ENCODE measurements around the gene CCDC60.
A peak's percentile ranks its signal among the peaks of the same experiment; 100 is the strongest.

The CCDC60 gene

DNA sequence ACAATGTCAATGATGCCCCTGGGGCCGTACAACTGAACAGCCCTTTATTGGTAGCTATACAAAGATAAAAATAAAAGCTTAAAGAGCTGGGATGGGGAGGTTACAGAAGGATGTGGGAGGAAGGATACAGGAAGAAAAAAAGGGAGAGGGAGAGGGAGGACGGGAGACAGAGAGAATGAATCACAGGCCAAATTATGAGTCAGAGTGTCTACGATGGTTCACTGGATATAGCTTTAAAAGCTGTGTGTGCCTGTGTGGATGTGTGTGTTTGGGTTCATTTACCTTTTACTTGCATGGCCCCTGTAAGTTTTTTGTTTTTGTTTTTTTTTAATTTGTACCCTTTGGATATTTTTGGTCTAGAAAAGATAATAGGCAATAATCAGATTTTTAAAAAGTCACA lies 111.9 kb downstream of the CCDC60 start:
- peak; percentile 30 for DNase-seq (ENCODE audit: low spot score)

DNA sequence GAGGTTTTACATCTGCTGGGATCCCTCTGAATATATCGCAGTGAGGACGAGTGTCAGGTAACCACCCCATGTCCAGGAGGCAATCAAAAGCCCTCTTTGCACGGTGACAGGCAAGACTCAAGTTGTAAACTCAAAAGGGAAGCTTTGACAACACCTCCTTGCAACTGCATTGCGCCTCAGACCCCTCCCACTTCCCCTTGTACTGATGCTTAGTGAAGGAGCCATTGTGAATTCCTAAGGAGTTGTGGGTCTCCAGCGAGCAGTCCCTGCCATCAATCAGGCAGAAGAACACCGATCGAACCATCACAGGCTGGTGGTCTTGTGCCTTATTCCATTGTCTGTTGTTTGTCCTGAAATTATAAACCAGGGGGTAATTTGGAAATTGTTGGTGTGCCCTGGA lies 112.6 kb downstream of the CCDC60 start:
- no peak for DNase-seq (ENCODE audit: low spot score)

DNA sequence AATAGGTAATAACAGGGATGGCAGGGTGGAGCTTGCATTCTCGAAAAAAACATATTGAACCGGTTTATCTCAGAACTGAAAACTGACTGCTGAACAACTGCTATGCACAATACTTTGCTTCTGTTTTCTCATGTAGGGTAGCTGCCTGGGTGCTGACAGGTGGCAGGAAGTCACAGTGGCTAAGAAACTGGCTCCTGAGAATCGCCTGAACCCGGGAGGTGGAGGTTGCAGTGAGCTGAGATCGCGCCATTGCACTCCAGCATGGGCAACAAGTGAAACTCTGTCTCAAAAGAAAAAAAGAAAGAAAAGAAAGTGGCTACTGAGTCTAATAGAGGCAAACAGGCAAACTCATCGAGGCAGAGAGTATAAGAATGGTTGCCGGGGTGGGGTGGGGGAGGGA lies 113.1 kb downstream of the CCDC60 start:
- no peak for DNase-seq (ENCODE audit: low spot score)

DNA sequence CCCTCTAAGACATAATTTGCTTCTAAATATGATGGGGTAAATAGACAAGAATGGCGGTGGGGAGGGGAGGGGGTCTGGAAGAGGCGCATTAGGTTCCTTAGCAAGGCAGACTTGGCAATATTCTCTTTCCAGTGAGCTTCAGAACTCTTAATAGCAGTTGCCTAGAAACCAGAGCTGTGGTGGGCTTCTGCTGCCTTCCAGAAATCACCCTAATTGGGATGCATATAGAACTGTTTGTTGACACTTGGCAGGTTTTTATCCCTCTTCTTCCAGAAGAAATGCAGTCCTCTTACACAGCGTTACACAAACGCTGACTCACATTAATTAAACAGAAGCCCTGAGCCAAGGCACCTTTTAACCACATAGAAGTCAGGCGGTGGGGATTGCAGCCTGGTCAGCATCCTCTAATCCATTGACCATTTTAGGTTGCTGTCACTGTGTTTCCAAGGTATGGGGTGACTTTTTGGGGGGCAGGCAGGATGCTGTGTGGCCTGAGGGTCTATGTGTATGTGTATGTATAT lies 114.1 kb downstream of the CCDC60 start:
- DNase-seq (ENCODE audit: low spot score) = no peak

DNA sequence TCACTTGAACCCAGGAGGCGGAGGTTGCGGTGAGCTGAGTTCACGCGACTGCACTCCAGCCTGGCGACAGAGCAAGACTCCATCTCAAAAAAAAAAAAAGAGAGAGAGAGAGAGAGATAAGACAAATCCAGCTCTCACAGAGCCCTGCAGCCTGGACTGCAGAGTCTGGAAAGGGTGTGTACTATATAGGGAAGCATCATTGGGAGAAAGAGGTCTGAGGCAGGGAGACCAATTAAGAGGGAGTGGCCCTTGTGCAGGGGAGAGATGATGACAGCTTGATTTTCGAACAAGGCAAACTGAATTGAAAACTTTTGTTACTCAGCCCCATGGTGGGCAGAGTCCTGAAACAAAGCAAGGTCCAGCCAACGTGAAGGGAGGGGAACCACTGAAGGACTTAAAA lies 116.2 kb downstream of the CCDC60 start:
- DNase-seq (ENCODE audit: low spot score) = no peak

DNA sequence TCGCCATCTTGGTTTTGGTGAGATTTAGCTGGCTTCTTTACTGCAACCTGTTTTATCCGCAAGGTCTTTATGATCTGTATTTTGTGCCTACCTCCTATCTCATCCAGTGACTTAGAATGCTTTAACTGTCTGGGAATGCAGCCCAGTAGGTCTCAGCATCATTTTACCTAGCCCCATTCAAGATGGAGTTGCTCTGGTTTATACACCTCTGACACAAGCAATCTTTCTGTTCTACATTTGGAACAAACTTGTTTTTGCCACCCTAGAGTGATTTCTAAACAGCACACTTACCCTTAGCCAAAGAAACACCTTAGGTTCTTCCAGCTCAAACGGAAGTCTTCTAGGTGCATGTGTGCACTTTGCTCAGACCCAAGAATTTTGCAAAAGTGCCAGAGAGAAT lies 122.3 kb downstream of the CCDC60 start:
- no peak for DNase-seq (ENCODE audit: low spot score)

DNA sequence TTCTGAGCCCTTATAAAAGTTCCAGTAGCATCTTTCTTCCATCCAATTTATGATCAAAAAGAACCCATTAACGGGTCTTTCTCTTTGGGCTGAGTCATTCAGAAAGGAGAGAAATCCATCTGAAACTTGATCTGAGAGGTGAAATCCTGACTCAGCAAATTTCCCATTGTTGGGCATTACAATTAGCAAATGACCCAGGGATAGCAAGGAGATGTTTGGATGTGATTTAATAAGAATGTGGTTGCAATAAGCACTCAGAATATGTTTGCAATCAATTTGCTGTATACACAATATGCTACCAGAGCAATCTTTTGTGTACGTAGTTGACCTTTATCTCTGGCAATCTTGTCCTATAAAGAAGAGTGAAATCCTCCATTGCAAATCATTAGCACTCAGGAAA lies 122.7 kb downstream of the CCDC60 start:
- DNase-seq (ENCODE audit: low spot score) = no peak

DNA sequence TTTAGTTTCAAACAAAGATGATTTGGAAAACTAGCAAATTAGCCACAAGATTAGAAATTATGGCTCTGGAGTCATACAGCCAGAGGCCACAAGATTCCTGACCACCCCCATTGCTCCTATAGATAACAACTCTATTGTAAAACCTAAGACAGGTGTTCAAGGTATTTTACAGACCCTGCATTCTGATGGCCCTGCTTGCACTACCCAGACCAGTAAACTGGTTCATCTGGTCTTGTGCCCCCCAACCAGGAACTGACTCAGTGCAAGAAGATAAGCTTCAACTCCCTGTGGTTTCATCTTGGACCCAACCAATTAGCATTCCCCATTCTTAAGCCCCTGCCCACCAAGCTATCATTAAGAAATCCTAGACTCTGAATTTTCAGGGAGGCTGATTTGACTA lies 125.0 kb downstream of the CCDC60 start:
- DNase-seq (ENCODE audit: low spot score) = no peak

DNA sequence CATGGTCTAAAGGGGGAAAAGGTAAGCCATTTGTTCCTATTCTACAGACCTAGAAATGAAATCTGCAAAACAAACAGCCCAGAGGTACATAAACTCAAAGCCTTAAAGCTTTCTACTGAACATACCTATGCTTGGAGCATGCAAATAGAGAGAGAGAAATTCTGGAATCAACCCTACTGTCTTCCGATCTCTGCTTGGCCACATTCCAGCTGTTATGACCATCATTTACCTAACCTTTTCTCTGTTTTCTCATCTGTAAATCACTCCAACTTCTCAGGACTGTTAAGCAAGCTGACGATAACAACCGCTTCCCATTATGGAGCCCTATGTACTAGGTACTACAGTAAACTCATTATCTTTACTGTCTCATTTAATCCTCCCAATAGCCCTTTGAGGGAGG lies 126.3 kb downstream of the CCDC60 start:
- DNase-seq (ENCODE audit: low spot score) = no peak

DNA sequence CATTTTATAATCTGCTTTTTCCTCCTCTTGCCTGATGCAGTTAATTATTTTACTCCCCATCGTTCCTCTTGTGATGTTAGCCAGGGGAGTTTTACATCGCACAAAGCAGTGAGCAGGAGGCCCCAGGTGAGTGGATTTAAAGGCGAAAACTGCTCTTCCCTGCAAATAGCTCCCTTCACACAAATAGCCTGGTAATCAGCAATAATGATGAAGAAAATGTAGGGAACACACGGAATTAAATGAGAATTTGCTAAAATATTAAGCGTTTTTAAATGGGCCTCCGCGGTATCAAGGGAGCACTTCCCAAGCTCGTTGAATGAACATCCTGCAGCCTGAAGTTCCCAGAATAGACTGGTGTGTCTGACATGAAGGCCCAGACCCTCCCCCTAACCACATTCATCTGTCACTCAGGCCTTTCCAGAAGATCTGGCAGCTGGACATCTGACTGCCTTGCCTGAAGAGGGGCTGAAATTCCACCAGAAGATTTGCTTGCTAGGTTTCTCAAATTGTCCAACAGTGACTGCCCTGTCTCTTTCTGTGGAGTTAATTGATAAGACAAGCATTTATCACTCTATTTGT lies 127.2 kb downstream of the CCDC60 start:
- DNase-seq (ENCODE audit: low spot score) = no peak

DNA sequence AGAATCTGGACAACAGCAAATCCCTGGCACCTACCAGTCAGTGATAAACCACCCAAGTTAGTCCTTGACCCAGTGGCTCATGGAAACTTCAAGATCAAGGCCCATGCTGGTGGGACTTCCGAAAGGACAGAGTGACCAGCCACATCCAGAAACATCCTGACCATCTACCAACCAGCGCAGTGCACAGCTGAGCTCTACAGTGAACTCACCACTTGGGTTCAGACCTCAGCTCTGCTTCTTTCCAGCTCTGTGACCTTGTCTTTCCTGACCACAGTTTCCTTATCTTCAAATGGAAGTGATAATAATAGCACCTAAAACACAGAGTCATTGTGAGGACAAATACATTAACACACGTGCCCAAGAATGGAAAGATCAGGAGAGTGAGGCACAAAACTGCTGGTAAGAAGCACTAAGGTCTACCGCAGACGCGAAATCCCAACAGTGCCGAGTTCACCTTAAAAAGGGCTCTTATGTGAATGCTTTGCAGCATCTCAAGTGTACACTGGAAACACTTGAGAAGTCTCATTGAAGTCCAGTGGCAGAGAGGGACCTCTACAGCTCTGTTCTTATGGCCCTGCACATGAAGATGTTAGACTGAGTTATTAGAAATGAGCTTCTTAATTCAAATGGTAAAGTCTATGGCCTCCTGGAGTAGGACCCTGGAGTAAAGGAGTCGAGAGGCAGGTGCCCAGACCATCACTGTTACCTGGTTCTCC lies 128.8 kb downstream of the CCDC60 start:
- DNase-seq (ENCODE audit: low spot score) = no peak

DNA sequence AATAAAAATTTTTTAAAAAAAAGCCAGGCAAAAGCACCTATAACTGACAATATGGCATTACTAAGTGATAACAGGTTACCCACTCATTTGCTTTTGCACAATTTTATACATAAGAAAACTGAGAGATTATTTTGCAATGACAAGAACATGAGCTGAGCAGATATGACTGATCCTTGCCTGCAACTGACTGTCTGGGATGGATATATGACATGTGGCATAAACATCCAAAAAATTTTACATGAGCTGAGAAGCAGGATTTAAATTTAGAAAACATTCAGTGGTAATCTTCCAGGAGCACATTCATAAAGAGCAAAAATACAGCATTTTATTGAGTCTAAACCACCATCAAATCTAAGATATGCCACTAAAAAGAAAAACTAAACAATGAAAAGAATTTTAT lies 133.8 kb downstream of the CCDC60 start:
- DNase-seq (ENCODE audit: low spot score) = no peak

DNA sequence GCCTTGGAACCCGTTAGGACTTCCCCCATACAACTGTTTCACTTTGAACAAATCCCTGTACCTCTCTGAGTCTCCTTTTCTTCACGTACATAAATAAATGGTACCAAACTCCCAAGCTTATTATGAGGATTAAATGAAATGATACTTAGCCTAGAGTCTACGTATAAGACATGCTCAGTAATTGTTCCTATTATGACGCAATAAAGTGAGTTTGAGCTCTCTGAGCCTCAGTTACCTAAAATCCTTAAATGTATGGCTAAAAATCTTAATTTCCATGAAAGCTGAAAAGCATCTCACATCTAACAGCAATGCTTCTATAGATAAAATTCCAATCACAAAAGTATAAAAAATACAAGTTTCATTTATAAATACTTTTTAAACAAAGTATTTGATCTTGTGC lies 141.1 kb downstream of the CCDC60 start:
- DNase-seq (ENCODE audit: low spot score) = no peak

DNA sequence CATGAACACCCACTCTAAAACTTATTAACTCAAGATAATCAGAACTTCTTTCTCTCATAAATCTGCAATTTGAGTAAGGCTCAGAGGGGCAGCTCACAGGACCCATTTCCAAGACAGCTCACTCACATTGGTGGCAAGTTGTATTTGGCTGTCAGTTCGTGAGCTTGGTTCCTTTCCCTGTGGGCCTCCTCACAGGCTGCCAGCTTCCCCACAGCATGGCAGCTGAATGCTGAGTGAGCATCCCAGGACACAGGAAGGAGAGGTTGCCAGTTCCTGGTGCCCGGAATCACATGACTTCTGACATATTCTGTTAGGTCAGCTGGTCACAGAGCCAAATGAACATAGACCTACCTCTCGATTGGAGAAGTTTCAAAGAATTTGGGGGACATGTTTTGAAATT lies 142.4 kb downstream of the CCDC60 start:
- DNase-seq (ENCODE audit: low spot score) = no peak

DNA sequence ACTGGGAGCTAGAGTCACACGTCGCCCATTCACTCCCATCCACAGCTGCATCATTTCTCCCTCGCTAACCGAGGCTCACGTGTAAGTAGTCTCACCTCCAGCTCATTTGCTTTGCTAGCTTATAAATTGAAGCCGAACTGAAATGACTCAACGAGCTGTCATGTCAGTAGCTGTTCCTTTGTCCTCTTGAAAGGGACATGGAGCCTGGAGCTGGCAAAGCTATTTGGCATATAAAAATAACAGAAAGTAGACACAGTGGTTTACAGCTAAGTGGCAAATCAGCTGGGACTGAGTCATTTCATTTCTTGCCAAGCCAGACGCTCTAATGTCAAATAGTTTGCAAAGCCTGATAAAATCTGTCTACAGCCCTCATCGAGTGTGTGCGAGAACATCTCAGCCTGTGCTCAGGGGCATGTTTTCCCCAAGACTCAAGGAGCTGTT lies 144.6 kb downstream of the CCDC60 start:
- DNase-seq (ENCODE audit: low spot score) = peak; percentile 45

DNA sequence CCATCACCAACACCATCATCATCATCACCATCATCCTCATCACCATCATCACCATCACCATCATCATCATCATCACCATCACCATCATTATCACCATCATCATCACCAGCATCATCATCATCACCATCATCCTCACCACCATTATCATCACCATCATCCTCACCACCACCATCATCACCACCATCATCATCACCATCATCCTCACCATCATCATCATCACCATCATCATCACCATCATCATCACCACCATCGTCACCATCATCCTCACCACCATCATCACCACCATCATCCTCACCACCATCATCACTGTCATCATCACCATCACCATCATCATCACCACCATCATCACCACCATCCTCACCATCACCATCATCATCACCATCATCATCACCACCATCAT lies 146.0 kb downstream of the CCDC60 start:
- DNase-seq (ENCODE audit: low spot score) = no peak

DNA sequence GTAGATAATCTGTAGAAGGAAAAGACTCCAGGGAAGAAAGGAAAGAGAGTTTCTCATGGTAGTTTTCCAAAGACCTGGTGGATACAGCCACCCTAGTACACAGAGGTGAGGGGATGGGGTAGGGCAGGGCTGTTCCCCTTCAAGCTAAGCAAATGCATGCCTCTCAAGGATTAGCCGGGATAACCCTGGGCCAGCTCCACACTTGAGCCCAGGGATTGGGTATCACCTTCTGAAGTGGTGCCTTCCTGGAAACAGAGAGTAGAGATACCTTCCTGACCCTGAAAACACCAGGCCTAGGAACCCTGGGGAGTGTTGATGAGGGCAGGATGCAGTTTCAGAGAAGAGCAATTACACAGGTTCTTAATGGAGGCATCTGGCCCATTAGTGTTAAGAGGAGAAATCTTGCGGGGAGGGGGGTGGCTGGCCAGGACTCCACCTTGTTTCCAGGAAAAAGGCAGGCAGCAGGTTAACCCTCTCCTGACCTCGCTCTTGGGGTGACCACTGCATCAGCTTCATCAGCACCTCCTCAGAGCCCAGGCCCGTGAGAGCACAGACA lies 152.1 kb downstream of the CCDC60 start:
- no peak for DNase-seq (ENCODE audit: low spot score)

DNA sequence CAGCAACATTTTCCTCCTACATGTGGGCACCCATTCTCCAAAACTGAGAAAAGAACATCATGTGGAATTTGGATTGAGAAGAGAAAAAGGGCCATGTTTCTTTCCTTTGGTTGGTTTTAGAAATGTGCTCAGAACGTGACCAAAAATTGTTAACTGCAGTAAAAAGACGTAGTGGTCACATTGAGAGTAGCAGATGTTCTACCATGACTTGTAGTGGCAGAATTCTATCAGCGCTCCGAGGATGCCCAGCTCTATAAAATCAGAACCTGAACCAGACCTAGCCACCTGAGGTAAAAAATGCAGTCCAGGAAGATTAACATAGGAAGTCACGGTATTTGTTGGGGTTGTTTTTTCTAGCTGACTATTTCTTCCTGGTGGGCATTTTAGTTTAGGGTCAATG lies 157.3 kb downstream of the CCDC60 start:
- DNase-seq (ENCODE audit: low spot score) = no peak

DNA sequence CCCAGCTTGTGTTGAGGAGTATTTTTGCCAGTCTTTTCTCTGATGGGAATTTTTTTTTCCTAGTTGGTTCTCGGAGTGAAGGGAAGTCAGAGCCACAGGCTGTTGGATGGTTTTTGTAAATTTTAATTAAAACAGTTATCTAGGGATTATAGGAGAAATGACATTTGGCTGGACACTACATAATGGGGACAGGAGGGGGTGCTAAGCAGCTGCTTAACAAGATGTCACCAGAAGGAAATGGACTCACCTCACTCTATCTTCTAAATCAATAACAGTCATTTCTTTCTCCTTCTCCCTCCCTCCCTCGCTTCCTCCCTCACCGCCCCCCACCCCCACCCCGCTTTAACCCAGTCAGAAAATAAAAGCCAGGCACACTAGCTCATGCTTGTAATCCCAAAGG lies 165.7 kb downstream of the CCDC60 start:
- no peak for DNase-seq (ENCODE audit: low spot score)

DNA sequence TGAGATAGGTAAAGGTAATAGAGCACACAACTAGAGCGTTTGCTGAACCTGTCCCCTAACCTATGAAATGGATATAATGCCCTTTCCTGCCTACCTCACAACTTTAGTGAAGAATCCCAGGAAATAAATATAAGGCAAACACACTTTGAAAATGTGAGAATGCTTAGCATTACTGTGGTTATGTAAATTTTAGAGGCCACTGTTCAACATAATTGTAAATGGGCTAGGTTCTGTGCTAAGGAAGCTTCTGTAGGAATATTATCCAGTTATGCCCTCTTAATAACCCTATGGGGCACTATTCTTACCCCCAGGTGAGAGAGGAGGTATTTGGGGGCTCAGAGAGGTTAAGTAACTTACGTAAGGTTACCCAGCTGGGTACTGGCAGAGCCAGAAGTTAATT lies 166.5 kb downstream of the CCDC60 start:
- no peak for DNase-seq (ENCODE audit: low spot score)

DNA sequence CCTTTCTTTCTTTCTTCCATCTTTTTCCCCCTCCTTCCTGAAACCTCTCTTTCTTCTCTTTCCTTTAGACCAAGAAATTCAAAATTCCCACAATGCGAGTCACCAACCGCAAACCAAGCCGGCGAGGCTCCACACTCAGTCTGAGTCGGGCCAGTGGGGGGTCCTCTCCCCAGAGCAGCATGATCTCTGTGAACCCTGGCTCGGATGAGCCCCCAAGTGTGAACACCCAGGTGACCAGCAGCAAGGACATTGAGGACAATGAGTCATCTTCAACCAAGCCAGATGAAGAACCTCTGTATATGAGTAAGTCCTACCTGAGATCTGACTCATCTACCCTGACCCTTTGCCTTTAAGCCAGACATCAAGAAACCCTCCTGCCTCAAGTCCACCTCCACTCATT lies 170.5 kb downstream of the CCDC60 start:
- no peak for DNase-seq (ENCODE audit: low spot score)

DNA sequence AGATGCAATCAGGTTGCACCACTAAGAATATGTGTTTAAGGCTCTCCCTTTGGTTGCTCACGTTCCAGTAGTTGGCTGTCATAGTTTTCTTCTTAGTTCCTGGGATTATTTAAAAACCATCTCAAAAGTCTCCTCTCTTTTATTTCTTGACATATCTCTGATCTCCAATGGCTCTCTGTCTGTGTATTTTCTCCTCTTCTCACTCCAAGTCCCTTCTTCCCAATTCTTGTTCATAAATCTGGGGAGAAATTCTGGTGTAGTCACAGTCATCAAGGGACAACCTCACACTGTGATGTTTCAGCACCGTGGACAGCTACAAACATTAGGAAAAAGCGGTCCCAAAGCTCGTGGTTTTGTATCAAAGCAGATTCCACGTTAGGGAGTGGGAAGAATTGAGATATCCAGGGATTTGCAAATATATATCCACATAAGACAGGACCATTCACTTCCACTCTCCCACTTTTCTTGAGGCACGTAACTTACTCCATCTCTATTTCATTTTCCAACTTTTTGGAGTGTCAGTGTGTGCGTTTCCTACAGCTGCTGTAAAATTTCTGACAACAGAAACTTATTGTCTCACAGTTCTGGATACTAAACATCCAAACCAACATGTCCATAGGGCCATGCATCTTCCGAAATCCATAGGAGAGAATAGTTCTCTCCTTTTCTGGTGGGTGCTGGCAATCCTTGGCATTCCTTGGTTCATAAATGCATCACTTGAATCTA lies 178.4 kb downstream of the CCDC60 start:
- no peak for DNase-seq (ENCODE audit: low spot score)

DNA sequence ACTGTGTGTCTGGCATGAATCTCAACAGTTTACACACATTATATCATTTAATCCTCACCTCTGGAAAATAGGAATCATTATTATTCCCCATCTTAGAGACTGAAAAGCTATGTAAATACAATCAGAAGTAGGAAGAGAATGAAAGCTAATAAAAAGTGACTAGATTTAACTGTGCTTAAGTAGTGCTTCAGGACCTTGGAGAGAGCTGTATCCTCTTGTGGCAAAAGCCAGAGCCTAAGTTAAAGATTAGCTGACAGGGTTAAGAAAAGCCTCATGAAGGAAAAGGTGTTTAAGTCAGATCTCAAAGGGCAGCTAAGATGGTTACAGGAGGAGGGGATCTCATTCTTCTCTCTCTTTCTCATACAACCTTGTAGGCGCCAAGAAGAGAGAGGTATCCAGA lies 193.7 kb downstream of the CCDC60 start:
- no peak for DNase-seq (ENCODE audit: low spot score)
